Fibroblast of lung (primary cell): ENCODE measurements around the gene MAGED4.

Experiments
- EZH2 ChIP-seq: IDR thresholded peaks from 2 replicates; pipeline ENCODE4 v1.5.1; 2012; ENCODE audit warnings: low read length, control low read depth, mild to moderate bottlenecking; ENCODE audit errors: missing control alignments
- TF ChIP-seq, protein P1 (sequence below), 2 donors: IDR thresholded peaks in 1 of 2; conservative IDR thresholded peaks in 1 of 2; 1 replicate in 1 of 2; 2 replicates in 1 of 2; pipeline ENCODE4 v1.5.1; 2011 to 2012; ENCODE audit warnings: low read length in 2 of 2, control low read depth in 1 of 2, inconsistent platforms in 1 of 2, low read depth in 1 of 2, mild to moderate bottlenecking in 1 of 2

DNA sequence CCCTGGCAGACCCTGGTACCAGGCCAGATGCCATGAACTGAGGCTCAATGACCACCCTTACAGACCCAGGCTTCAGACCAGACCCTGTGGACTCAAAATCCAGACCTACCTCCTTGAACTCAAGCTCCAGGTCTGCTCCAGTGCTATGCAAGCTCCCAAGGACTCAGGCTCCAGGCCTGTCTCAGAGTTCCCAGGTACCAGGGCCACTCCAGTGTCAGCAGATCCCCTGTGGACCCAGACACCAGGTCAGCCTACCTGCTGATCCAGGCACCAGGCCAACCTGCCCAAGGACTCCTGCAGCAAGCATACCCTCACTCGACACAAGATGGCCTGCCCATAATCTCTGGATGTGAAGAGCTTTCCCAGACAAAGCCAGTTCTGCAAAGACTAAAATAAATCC lies 44.7 kb upstream of the MAGED4 start:
- TF ChIP-seq, protein P1, sequence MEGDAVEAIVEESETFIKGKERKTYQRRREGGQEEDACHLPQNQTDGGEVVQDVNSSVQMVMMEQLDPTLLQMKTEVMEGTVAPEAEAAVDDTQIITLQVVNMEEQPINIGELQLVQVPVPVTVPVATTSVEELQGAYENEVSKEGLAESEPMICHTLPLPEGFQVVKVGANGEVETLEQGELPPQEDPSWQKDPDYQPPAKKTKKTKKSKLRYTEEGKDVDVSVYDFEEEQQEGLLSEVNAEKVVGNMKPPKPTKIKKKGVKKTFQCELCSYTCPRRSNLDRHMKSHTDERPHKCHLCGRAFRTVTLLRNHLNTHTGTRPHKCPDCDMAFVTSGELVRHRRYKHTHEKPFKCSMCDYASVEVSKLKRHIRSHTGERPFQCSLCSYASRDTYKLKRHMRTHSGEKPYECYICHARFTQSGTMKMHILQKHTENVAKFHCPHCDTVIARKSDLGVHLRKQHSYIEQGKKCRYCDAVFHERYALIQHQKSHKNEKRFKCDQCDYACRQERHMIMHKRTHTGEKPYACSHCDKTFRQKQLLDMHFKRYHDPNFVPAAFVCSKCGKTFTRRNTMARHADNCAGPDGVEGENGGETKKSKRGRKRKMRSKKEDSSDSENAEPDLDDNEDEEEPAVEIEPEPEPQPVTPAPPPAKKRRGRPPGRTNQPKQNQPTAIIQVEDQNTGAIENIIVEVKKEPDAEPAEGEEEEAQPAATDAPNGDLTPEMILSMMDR (conservative IDR thresholded peaks at IDR 0.05 in 1 of 2, IDR thresholded peaks at IDR 0.05 in 1 of 2; ENCODE audit: low read depth in 1 of 2, low read length in 2 of 2), result no peak
- no peak for TF ChIP-seq EZH2
